HG03354 (cell line): ENCODE measurements around the gene COL9A3.

Source experiments
- ATAC-seq: cut with Tn5 transposase; IDR thresholded peaks from one replicate; pipeline ENCODE4 v1.9.1; 2021; ENCODE audit warnings: mild to moderate bottlenecking; ENCODE audit not compliant: unreplicated experiment, poor library complexity, severe bottlenecking

COL9A3 gene

GRCh38 chr20:62816884-62817873, at the start of gene COL9A3:
TSS of gene COL9A3 (plus strand) at chr20:62817050. CDS start at chr20:62817065, 15 bp downstream.
- ATAC-seq: no peak

GRCh38 chr20:62768234-62768546, 48.7 kb upstream of the COL9A3 start:
- ATAC-seq: no peak

GRCh38 chr20:62768551-62769287, 48.1 kb upstream of the COL9A3 start:
- ATAC-seq: no peak

GRCh38 chr20:62769346-62770071, 47.3 kb upstream of the COL9A3 start:
- ATAC-seq: no peak

GRCh38 chr20:62770111-62770910, 46.5 kb upstream of the COL9A3 start:
- no peak for ATAC-seq

GRCh38 chr20:62770916-62771315, 45.9 kb upstream of the COL9A3 start:
- ATAC-seq: no peak

GRCh38 chr20:62771396-62772102, 45.3 kb upstream of the COL9A3 start:
- no peak for ATAC-seq

GRCh38 chr20:62772103-62772611, 44.7 kb upstream of the COL9A3 start:
- ATAC-seq: no peak

- no peak for ATAC-seq
Observed at GRCh38 chr20:62772619-62772989, 44.2 kb upstream of the COL9A3 start.

GRCh38 chr20:62772990-62773844, 43.6 kb upstream of the COL9A3 start:
- ATAC-seq: no peak

GRCh38 chr20:62773845-62774714, 42.8 kb upstream of the COL9A3 start:
- ATAC-seq: no peak

- ATAC-seq: no peak
Observed at GRCh38 chr20:62774762-62775161, 42.1 kb upstream of the COL9A3 start.

- no peak for ATAC-seq
Observed at GRCh38 chr20:62775206-62775605, 41.6 kb upstream of the COL9A3 start.

- no peak for ATAC-seq
Observed at GRCh38 chr20:62776035-62776691, 40.7 kb upstream of the COL9A3 start.

GRCh38 chr20:62776692-62777527, 39.9 kb upstream of the COL9A3 start:
- no peak for ATAC-seq

GRCh38 chr20:62777528-62777830, 39.4 kb upstream of the COL9A3 start:
- ATAC-seq: no peak
